ENCODE results near the gene OSBPL6. TPM values are rescaled to one million over a fixed set of nuclear protein-coding genes. Genes with fewer than 3 reads are reported as not detected.
A peak's percentile ranks its signal among the peaks of the same experiment; 100 is the strongest.
"Not testable (repeated sequence)": the region's sequence is repeated elsewhere in the genome, so short reads cannot be mapped to it uniquely, and the experiment has no call there.

Gene OSBPL6
- total RNA-seq, 1 experiment from 2014 or later = 12.3 TPM

DNA sequence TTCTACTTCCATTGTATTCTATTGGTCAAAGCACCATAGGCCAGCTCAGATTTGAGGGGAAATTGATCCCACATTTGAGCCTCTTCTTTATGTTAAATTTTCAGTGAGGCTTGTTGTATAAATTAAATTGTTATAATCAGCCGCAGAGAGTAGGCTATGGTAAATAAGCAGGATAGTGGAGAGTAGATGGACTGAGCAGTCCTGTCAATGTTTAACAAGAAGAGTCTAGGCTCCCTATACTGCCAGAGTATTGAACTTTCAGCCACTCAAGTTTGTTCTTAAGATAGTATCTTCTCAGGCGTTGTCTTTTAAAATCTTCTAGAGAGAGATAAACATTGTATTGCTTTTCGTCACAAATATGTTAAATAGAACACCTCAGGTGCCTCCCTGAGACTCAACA lies 155.7 kb downstream of the OSBPL6 start:
- DNase-seq (ENCODE audit: low read depth) = no peak

DNA sequence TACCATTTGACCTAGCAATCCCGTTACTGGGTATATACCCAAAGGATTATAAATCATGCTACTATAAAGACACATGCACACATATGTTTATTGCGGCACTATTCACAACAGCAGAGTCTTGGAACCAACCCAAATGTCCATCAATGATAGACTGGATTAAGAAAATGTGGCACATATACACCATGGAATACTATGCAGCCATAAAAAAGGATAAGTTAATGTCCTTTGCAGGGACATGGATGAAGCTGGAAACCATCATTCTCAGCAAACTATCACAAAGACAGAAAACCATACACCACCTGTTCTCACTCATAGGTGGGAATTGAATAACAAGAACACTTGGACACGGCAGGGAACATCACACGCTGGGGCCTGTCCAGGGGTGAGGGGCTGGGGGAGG lies 163.4 kb downstream of the OSBPL6 start:
- not testable (repeated sequence) for DNase-seq (ENCODE audit: low read depth)

DNA sequence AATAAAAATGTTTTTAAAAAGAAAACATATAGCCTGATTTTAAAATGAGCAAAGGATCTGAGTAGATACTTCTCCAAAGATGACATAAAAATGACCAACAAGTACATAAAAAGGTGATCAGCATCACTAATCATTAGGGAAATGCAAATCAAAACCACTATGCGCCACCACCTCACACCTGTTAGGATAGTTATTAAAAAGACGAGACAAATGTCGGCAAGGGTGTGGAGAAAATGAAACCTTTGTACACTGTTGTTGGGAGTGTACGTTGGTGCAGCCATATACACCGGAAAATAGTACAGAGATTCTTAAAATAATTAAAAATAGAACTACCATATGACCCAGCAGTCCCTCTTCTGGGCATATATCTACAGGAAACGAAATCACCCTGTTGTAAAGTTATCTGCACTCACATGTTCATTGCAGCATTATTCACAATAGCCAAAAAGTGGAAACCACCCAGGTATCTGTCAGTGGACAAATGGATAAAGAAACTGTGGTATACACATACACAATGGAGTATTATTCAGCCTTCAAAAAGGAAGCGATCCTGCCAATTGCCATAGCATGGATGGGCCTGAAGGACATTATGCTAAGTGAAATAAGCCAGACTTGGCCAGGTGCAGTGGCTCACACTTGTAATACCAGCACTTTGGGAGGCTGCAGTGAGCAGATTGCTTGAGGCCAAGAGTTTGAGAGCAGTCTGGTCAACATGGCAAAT lies 165.0 kb downstream of the OSBPL6 start:
- DNase-seq (ENCODE audit: low read depth) = no peak

DNA sequence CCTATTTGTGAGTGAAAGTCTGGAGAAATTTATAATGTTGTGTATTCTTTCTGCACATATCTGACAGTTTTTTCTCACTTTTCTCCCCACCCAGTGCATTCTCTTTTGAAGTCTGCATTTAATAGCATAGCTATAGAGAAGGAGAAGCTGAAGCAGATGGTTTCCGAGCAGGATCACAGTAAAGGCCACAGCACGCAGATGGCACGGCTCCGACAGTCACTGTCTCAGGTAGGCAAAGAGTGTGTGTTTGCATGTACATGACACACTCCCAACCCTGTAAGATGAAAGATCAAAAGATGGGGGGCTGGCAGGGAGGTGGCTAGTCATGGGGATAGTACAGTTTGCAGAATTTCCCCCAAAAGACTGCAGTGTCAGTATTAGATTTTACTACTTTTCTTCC lies 167.3 kb downstream of the OSBPL6 start:
- DNase-seq (ENCODE audit: low read depth) = no peak

DNA sequence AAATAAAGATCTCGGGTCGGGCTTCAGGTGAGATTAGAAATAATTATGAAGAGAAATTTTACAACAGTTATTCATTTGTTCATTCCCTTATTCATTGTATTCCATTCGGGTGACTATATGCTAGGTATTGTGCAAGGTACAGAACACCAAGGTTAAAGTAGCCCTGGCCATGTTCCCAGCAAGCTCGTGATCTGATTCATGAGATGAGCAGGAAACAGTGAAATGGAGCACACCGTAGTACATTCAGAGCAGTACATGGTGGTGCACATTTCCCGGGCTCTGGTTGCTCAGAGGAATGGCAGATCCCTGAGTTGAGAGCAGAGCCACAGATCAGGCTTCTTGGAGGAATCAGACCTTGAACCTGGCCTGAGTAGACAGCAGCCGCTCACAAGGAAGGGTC lies 168.9 kb downstream of the OSBPL6 start:
- DNase-seq (ENCODE audit: low read depth) = no peak

DNA sequence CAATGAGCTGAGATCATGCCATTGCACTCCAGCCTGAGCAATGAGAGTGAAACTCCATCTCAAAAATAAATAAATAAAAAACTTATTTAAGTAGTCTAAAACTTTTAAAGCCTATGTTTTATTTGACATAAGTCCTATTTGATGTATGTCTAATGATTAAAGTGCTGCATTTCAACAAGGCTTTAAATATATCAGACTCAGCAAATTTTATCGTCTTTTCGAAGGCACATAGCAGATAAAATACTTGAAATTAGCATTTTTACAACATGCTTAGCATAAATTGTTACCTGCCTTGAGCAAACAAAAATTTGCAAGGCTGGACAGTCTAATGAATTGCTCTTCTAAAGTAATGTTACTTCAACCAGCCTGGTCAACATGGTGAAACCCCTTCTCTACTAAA lies 170.8 kb downstream of the OSBPL6 start:
- no peak for DNase-seq (ENCODE audit: low read depth)

DNA sequence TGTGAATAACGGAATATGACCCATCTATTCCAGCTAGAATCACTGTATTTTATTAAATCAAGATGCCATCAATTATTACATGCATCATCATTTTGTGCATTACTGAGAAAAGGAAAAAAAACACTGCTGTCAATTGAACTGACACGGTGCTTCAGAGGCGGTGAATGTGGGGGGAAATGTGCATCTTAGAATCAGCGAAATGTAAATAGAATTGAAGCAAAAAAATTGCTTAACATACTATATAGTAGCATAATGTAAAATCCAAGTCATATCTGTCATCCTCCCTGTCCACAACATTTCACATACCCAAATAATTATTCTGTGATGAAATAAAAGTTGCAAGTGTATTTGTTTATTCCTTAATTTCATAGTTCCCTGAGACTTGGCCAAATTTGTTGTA lies 172.1 kb downstream of the OSBPL6 start:
- no peak for DNase-seq (ENCODE audit: low read depth)

DNA sequence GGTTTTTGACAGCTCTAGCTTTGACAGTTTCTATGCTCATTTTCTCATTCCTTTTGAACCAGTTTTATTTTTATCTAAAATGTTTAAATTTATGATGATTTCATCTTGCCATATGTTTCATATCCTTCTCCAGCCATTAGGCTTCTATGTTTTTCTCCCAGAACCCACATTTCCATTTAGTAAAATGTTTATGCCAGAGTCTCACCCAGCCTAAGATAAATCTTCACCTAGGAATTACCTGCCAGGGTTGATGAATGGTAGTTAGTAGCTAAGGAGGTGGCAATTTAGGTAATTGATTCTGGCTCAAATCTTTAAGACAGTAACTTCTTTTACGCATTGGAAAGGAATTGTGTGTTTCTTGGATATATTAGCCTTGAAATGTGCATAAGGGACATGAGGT lies 173.0 kb downstream of the OSBPL6 start:
- no peak for DNase-seq (ENCODE audit: low read depth)

DNA sequence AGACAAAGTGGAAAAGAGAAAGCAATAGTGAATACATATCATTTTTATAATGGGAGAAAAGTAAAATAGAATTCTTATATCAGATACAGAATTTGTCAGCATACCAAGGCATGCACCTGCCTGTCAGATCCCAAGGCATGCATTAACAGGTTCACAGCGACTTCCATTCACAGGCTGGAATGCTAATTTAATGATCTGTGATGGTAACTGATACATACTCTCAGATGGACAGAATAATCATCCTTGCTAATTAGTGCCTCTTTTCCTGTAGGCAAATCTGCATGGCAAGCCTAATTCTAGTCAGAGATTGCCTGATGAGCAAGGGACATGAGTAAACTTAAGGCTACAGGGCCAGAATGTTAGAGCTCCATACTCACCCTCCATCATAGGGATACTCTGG lies 180.6 kb downstream of the OSBPL6 start:
- DNase-seq (ENCODE audit: low read depth) = no peak

DNA sequence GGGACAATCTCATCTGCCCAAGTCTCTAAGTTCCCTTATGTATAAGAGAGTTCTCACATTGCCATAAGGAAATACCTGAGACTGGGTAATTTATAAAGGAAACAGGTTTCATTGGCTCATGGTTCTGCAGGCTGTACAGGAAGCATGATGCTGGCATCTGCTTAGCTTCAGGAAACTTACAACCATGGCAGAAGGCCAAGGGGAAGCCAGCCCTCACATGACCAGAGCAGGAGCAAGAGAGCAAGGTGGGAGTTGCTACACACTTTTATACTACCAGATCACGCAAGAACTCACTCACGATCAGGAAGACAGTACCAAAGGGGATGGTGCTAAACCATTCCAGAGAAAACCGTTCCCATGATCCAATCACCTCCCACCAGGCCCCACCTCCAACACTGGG lies 182.7 kb downstream of the OSBPL6 start:
- DNase-seq (ENCODE audit: low read depth) = no peak

DNA sequence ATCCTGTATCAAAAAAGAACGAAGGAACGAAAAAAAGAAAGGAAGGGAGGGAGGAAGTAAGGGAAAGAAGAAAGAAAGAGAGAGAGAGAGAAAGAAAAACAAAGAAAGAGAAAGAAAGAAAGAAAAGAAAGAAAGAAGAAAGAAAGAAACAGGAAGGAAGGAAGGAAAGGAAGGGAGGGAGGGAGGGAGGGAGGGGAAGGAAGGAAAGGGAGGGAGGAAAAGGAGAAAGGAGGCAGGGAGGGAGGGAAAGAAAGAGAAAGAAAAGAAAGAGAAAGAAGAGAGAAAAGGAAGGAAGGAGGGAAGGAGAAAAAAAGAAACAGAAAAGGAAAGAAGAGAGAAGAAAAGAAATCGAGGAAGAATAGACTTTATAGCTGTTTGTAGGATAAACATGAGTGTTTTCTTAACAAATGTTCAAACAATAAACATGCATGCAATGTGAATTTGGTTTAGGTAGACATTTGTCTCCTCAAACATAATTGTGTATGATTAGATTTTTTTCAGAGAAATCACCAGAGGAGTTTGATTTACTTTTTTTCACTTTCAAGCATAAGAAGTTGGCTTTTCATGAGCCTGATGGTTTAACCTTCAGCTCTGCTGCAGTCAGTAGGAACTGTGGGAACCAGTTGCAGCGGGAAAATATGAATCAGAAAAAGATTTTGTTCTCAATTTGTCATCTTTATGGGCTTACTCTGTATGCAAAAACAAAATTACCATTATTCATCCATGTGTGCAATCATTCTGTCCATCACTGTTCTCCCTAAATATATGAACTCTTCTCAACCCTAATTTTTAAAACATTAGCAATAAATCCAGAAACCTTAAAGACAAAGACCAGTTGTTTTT lies 185.1 kb downstream of the OSBPL6 start:
- DNase-seq (ENCODE audit: low read depth) = no peak

DNA sequence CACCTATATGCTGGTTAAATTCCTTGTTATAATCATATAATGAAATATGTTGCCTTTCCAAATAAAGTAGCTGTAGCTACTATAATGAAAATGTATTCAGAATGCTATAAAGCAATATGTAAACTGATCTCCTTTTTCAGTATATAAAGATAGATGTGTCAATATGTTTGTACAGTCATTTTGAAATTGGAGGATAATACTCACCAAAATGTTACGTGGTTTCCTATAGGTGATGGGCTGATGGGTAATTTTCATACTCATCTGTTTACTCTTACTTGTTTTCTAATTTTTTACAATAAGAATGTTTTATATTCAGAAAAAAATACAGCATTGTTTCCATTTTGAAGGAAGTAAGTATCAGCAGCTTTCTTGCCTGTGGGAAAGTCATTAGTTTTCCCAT lies 186.5 kb downstream of the OSBPL6 start:
- DNase-seq (ENCODE audit: low read depth) = no peak

DNA sequence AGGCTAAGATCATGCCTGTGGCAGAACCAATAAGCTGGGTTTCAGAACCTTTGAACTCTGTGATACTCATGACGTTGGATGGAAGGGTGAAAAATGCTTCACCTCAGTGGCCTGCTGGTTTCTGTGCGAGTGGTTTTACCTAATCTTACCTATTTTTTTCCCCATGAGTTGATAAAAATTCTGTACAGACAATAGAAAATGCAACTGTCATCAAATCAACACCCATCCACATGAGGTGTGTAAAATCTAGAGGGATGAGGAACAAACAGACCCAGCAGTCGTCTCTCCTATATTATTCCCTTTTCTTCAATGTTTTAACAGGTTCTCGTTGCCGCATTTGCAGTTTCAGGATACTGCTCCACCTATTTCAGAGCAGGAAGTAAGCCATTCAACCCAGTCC lies 189.4 kb downstream of the OSBPL6 start:
- no peak for DNase-seq (ENCODE audit: low read depth)

DNA sequence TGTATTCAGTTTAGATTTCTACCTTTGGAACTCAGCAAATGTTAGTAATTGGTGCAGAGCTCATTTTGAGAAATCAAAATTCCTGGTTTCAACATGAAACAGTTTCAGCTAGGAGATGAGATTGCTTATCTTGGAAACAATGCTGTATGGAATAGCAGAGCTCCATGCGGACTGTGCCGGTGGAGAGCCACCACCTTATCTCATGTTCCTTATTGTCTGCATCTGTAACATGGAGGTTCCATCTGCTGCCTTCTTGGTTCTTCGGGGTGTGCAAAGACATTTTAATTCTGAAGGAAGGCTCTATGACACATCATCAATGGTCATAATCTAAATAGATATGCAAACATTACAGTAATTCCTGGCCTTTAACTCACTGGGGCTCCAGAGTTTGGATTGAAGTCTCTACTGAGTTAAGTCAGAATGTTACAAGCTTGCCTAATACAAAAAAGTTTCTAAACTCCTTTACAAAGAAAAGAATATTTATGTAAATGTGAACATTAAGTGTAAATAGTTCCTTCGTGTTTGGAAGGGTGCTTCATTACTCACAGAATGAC lies 191.4 kb downstream of the OSBPL6 start:
- no peak for DNase-seq (ENCODE audit: low read depth)

DNA sequence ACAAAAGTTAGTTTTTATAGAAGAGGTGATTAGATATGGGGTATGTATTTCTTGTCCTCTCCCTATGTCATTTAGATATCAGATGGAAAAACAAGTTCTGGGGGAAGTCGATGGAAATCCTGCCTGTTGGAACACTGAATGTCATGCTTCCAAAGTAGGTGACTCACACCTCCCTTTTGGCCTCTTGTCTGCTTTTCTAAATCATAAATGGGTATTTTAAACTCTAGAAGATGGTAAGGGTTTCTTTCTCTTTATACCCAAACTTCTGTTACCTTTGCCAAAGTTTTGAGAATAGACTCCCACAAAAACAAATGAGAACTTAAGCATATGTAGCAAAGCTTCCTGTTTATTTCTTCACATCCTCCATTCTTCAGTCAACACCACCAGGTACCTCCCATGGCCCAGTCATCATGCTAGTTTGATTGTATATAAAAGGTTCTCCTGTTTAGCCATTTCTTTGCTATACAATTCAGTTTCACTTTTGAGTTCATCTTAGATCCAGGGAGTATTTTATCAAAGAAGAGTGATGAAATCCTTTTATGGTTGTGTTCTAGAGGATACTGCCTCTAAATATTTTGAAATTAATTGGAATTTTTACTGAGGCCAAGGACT lies 192.8 kb downstream of the OSBPL6 start:
- DNase-seq (ENCODE audit: low read depth) = no peak

DNA sequence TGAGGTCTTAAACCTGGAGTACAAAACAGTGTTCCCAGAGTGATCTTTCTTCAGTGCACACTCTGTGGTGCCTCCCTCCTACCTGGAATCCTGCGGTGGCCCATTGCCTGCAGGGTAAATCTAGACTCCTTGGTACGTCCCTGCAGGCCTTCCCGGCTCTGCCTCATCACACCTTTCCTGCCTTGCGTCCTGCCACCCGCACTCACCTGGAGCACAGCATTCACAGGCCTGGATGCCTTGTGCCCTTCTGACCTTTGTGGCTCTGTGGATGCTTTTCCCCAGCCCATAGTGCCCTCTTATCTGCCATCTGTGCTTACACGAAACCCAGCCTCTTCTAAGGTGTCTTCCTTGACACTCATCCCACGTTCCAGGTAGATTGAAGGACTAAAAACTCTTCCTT lies 194.0 kb downstream of the OSBPL6 start:
- no peak for DNase-seq (ENCODE audit: low read depth)

DNA sequence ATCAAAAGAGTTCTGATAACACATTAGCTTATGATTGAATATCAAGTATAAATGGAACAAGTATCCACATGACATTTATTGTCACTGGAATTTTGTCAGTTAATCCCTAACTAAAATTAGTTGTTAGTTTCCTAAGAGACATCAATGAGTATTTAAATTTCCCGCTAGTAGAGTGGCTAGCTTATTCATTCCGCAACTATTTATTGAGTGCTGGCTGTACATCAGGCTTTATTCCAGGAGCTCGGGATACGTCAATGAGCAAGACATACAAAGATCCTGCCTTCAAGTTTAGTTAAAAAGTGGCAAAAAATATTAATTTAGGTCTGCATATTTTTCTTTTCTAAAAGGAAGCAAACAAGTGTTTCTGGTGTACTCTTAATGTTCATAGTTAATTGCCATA lies 197.4 kb downstream of the OSBPL6 start:
- no peak for DNase-seq (ENCODE audit: low read depth)

DNA sequence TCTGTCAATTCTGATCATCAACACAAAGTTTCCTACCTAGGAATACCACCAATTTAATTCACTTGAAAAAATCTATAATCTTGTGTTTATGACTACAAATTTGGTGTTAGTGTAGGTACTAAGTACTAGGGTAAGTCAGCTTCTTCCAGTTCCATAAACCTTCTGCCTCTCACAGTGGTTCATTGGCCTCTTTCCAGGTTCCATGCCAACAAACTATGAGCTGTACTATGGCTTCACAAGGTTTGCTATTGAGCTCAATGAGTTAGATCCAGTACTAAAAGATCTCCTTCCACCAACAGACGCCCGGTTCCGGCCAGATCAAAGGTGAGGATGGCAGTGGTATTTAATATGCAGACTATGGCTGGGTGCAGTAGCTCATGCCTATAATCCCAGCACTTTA lies 197.9 kb downstream of the OSBPL6 start:
- DNase-seq (ENCODE audit: low read depth) = peak; percentile 51

DNA sequence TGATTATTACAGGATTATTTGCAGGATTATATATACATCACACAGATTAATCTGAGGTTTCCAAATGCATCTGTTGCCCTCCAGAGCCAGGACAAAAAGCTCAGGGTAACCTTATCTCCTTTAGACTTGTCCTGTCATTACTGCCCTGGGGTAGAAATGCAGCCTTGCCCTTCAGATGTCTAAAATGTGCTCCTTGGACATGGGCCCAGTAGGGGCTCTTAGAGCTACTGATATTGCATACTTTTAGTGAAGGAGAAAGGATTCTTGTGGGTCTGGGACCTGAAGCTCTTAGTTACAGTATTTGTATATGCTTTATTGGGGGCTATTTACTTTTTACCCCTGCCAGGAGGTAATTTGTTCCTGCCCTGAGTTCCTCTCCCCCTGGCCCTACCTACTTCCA lies 200.5 kb downstream of the OSBPL6 start:
- DNase-seq (ENCODE audit: low read depth) = no peak

DNA sequence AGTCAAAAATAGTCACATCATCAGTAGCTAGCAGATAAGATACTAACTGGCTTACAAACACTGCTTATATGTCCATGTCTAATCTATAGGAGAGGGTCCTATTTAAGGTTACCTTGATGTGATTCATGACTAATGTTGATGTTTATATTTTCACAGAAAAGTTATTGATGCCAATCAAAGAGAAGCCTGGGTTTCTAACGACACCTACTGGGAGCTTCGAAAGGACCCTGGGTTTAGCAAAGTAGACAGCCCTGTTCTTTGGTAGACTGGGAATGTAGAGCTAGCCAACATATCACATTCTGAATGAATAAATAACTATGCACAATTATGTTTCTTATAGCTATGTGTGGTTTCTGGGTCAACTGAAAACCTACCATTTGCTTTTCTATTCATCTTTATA lies 201.0 kb downstream of the OSBPL6 start:
- no peak for DNase-seq (ENCODE audit: low read depth)

DNA sequence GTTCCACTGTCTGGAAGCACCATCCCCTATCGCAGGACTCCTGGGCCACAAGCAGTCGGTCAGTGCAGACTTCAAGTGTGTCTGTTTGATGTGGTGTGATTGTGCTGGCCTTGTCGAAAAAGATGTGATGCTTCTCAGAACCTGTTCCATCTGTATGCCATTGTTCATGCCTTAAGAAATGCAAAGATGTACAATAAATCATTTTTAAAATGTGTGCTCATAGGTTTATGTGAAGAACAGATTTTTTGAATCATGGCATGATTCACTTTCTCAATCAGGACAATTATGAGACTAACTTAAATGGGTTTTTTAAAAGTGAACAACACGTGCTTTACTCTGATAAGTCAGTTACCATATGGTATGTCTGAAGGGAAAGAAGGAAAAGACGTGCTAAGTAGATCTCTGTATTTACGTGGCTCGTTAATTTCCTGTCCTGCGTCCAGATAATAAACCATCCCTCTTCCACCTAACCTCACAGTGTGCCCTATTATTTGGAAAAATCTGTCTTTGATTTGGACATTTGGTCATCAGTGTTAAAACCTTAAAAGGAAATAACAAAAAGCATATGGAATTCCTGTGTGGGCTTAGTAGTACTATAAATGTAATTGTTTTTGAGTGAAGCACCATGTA lies 201.7 kb downstream of the OSBPL6 start:
- no peak for DNase-seq (ENCODE audit: low read depth)

DNA sequence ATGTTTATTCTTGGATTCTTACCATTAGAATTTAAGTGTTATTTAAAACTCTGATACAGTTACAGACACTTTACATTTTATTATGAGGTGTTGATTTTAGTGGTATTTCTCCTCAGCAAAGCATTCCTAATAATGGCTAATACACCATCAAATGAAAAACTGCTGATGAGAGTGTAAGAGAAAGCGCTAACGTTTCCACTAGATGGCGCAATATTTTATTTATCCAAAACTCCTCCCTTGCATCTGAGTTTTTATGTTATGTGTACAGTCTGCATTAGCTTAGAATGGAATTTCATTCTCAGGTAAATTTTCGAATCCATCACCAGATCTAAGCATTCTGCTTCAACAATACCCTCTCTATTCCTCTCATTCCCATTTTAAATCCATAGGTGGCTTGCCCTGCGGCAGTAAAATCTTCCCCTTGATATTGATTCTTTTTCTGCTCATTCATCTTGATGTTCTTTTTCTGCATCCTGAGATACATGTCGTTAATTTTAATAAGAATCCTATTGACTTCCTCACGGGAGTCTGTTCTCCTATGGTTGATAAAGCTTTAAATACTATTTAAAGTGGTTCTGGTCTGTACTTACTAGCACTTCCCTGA lies 202.8 kb downstream of the OSBPL6 start:
- DNase-seq (ENCODE audit: low read depth) = peak; percentile 60
